Stomach (tissue), 4 donors: ENCODE data around the gene MID1.

ENCODE experiments used
- CTCF ChIP-seq, 7 experiments: fragments of 450-650 bp in 4 of 7; fragments of 200-600 bp in 3 of 7; sonication (generic) in 3 of 7; IDR thresholded peaks; one replicate each; pipeline ENCODE4 v1.5.1; 2016 to 2019; ENCODE audit warnings: antibody characterized with exemption in 7 of 7, control low read depth in 2 of 7, mild to moderate bottlenecking in 1 of 7
- EP300 ChIP-seq: sonication (generic); formaldehyde crosslinking; IDR thresholded peaks from one replicate; pipeline ENCODE4 v1.6.1; 2017; ENCODE audit warnings: antibody characterized with exemption
- POLR2A ChIP-seq, 4 donors: fragments of 450-650 bp; IDR thresholded peaks; one replicate each; pipeline ENCODE4 v1.6.1; 2016; ENCODE audit warnings: antibody characterized with exemption in 4 of 4, control low read depth in 2 of 4, mild to moderate bottlenecking in 1 of 4, moderate library complexity in 1 of 4
- POLR2AphosphoS5 ChIP-seq, 3 donors: sonication (generic); formaldehyde crosslinking; IDR thresholded peaks; one replicate each; pipeline ENCODE4 v1.6.1; 2016; ENCODE audit warnings: antibody characterized with exemption in 3 of 3

DNA sequence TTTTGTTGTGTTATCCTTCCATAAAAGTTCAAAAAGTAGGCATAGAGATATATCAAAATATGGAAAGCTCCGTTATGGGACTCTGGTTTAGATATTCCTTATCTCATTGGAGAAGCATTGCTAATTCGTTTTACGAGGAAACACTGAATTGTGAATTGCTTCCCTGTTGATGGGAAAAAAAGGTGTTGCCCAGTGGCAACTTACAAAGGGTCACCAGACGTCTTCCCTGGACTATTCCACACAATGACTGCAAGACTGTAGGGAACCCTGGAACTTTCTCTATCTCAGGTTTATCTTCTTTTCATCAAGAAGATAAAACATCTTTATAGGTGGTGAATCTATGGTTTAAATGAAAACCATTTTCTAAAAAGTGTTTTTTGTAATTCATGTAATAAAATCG, 137.7 kb downstream of the MID1 start:
- TF ChIP-seq CTCF (IDR thresholded peaks at IDR 0.05) (no peak), POLR2A (IDR thresholded peaks at IDR 0.05) (no peak), EP300 (no peak), POLR2AphosphoS5 (IDR thresholded peaks at IDR 0.05) (no peak)
